Activated CD8-positive, alpha-beta memory T cell treated with anti-CD3 and anti-CD28 coated beads, Interleukin-2, amount 50 U/mL, for 48 hours (primary cell): ENCODE data around the gene PLXNA2.

Experiments used
- DNase-seq: peaks from one replicate; pipeline ENCODE4 v3.0.0-alpha.2; 2020

Gene PLXNA2

GRCh38 chr1:208178091-208178529, 66.1 kb downstream of the PLXNA2 start:
- DNase-seq, result no peak

DNA sequence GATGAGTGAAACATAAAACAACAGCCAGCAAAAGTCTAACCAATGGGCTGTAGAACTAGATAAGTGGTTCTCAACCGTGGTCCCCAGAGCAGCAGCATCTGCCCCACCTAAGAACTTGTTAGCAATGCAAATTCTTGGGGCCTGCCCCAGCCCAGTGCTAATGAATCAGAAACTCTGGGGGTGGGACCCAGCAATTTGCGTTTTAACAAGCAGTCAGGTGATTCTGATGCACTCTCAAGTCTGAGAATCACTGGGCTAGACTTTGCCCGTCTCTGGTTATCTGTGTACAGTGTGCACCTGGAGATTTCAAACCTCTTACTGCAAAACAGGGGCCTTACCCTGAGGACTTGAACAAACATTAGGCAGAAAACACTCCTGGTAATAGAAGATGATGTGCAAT, 66.5 kb downstream of the PLXNA2 start:
- DNase-seq, result no peak

GRCh38 chr1:208176649-208177048, 67.5 kb downstream of the PLXNA2 start:
- DNase-seq, result no peak

- no peak for DNase-seq
Observed at GRCh38 chr1:208175508-208175895, 68.7 kb downstream of the PLXNA2 start.

DNA sequence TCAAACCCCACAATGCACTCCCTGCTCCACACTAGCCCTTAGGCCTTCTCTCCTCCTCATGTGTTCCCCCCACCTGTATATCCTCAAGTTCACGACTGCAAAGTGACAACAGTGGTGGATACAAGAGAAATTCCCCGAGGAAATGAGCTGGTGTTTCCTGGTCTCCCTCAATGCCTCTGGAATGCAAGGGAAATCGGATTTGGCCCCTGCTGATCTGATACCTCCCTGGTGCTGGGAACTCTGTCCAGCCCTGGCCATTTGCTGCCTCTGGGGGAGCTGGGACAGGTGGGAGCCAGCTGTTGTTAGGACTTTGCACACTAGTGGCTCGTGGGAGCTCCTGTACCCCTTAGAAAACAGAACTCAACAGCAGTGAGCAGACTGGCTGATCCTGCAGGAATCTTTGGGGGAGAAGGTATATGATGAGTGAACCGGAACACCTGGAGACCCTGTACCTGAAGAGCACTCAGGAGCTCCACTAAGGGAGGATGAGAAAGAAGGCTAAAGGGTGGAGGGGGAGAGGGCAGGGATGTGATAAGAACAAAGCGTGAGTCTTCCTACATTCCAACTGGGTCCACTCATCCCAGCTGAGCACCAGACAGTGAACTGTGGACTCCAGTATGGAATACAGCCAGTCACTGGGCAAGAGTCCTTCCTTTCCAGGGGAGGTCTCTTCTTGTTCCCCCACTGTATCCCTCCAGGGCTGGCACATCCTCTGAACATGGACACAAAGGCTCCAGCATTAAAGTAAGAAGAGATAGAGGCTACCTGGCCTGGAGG, 69.3 kb downstream of the PLXNA2 start:
- no peak for DNase-seq

DNA sequence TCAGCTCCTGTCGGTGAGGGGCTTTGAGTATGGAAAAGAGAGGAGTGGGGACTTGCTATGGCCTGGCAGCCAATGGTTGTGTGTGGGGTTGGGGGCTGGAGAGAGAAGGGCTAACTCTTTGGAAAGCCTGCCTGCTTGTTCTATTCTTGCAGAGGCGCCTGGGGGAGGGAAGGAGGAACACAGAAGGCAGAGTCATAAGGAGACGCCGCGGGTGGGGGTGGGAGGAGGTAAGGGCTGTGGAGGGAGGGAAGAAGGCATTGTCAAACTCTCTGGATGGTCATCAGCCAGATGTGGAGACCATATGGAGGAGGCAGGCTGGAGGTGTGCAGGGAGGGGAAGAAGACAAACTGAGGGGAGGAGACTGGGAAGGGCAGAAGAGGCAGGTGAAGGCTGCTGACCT, 70.0 kb downstream of the PLXNA2 start:
- DNase-seq, result no peak

DNA sequence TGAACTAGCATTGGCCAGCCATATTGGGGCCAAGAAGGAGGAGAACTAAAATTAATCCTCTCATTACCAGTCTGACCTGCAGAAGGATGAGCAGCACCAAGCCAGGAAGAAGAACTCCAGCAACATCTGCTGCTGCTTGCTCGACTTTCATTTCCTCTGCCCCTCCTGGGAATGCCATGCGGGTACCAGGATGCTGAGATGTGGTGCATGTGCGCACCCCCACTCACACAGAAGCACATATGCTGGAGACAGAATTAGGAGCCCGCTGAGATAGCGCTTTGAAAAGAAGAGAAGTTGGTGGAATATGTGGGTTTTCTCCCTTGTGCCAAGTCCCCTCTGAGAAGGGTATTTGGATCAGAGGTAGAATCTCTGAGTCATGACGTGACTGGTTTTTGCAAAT, 70.4 kb downstream of the PLXNA2 start:
- no peak for DNase-seq

DNA sequence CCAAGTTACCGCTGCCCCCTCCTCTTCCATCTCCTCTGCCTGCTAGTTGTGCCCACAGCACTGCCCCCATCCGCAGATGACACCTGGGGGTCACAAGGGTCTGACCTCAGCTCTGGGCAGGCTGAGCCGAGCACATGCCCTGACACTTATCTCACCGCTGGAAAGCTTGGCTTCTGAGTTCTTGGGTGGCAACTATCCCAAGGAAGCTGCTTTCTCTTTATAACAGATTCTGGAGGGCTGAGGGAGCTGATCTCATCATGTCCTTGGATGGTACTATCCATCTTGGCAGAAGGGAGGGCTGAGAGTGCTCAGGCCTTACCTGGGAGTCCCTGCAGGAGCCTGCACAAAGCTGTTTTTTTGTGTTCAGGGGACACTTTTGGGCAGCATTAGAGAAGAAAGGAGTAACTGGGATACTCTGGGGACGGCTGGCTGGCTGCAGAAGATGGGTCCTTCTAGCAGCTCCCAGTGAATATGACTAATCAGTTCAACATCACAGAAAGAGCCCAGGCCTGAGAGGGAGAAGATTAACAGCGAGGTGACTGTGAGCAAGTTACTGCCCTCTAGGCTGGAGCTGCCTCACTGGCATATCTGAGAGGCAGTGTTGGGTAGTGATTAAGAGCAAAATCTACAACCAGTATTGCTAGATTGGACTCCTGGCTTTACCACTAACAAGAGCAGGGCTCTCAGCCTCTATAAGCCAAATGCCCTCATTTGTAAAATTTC, 71.6 kb downstream of the PLXNA2 start:
- no peak for DNase-seq

GRCh38 chr1:208171616-208172422, 72.4 kb downstream of the PLXNA2 start:
- no peak for DNase-seq

DNA sequence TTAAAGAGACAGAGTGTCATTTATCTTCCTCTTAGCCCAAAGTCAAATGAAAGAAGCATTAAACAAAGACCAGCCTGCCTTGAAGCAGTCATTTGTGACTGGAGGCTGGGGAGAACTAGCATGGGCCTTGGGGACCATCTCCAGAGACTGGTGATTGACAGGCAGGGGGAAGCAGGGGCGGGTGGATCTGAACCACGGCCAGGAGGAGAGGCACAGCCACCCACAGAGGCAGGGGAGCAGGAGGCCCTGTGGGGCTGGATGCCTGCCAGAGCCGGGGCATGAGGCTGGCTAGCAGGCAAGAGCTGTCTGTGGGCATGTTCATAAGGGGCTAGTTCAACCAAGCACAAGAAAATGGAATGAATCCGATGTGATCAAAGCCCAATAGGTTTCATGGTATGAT, 73.9 kb downstream of the PLXNA2 start:
- DNase-seq, result no peak

DNA sequence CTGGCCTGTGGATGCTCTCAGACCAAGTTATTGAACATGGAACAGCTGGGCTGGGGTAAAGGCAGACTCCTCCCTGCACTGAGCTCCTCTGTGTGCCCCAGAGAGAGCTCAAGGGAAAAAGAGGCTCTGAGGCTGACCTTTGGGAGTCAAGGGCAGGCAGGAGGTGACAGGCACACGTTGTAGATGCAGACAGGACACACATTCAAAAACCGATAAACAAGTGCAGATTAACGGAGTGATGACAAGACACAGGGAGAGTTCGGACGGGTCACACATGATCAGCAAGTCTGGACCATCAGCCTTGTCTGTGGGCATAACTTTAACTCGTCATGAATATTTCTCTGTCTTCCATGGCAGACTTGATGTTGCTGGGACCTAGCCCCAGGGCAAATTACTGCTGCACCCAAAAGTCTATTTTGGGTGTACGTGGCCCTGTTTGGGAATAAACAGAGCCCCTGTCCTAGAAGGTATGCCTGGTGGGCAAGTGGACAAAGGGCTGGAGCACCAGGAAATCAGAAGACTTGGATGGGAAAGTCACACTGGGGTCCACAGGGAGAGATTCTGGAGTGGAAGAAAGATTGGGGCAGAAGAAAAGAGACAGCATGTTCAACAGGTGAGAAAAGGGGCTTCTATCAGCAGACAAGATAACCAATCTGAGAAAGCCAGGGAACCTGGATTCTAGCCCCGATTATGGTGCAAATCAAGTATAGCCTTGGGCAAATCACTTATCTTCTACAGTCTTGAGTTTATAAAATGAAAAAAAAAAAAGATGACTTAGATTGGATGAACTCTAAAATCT, 74.9 kb downstream of the PLXNA2 start:
- DNase-seq, result no peak

DNA sequence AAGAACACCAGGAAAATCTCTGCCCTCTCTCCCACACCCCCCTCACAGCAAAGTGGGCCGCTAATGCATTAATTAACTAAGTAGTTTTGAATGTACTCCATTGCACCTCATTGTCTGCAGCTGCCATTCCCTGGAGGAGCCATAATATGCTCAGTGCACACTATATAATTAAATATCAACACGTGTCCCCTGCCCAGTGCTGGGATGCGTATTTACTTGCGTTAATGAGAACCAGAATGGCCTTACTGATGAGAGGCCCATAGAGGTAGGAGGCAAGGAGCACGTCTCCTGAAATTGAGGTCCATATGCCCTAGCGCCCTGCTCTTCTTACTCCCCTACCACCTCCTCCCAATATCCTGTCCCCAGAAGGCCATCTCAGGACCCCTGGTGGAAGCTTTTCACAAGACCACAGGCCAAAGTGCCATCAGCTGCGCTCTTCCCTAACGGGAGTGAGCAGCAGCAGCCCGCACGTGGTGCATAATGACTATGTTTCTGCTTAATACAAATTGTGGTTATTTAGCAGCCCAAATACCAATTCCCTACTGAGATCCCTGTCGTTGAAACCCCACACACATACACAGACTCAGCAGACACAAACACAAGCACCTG, 76.8 kb downstream of the PLXNA2 start:
- no peak for DNase-seq

GRCh38 chr1:208166340-208167138, 77.6 kb downstream of the PLXNA2 start:
- DNase-seq, result no peak

DNA sequence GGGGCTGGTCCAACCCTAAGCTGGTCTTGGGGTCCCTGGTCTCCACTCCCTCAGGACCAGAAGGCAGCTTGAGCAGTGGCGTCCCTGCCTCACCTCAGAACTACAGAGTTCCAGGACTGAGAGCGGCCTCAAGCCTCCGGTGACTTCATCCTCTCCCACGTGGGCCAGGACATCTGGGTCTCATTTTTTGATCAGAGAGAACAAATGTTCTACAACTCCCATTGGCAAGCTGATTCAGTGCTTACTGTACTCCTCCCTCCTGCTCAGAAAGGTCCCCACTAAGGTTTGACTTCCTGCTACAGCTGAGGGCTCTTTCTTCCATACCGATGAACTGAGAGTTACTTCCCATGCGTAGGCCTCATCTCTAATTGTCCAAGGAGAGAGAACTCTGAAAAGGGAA, 78.5 kb downstream of the PLXNA2 start:
- DNase-seq, result no peak

DNA sequence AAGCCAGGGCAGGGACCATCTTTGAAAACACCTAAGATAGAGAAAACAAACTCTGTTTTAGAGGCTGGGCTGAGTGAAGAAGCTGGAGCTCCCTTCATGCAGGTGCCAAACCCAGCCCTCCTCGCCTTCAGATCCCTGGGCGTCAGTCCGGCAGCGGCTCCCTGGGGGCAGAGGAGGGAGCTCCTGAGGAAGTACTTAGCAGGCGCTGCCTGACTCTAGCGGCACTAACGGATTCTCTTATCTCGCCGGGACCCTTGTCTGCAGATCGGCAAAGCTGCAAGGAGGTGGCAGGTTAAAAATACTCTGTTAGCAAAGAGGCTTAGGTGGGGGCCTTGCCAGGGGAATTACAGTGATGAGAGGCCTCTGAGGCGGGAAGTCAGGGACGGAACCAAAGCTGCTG, 79.6 kb downstream of the PLXNA2 start:
- no peak for DNase-seq

DNA sequence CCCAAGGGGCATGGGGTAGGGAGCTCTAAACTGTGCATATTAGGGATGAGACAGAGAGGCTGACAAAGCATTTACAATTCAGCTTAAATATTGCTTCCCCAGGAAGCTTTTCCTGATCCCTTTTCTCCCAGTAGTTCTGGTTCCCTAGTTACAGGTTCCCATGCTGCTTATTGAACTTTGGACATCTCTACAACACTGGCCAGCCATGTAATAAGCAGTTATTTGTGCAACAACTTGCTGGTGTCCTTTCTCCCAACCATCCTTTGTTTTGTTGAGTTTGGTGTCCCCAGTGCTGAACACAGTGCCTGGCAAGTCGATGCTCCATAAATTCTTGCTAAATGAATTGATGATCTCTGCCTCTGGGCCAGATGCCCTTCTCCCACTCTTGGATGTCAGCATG, 80.6 kb downstream of the PLXNA2 start:
- DNase-seq, result no peak

GRCh38 chr1:208162903-208163302, 81.3 kb downstream of the PLXNA2 start:
- DNase-seq, result no peak

DNA sequence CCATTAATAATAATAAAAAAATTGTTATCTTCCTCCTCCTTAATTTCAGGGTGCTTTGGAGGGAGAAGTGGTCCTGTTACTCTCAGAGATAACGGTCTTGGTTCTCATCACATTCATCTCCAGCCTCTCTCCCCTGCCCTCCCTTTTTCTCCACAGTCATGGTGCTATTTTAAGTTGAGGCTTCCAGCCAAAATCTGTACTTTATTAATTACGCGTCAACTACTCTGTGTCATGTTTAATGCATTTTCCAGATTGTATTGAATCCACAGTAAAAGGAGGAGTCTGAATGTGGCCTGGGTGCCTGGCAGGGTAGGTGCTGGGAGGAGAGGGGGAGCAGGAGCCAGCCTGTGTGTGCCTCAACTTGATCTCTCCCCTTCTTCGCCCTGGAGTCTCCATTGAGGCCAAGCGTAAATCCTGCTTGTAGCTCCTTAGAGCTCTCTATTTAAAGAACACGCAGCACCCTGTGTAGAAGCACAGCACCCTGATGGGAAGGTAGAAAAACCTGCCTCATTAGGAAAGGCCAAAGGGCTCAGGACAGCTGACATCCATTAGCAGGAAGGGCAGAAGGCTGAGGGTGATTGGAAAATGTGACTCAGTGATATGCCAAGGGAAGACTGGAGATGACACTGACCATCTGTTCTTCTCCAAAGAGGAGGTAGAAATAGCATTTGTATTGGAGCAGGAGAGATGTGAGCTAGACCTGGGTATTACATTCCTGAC, 82.4 kb downstream of the PLXNA2 start:
- DNase-seq, result no peak

DNA sequence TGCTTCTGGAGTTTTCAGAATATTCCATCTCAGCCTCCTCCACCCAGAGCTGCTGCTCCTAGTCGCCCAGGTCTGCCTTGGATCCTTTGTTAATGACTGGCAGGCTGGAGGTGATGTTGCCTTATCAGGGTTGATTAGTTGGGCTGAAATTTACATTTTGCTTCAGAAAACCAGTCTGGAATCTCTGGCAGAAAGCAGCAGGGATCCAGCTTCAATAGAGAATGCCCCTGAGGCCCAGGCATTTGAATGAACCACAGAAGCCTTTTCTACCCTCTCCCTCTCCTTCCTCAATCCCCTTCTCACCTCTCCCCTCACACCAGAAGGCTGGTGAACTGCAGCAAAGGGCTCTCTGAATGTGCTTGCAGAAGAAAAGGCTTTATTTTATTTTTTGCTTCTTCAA, 83.2 kb downstream of the PLXNA2 start:
- DNase-seq, result no peak

GRCh38 chr1:208160259-208160819, 83.8 kb downstream of the PLXNA2 start:
- no peak for DNase-seq
